HG03159 (cell line): ENCODE measurements around the gene MYB.
A peak's percentile ranks its signal among the peaks of the same experiment; 100 is the strongest.
"Not testable (repeated sequence)": the region's sequence is repeated elsewhere in the genome, so short reads cannot be mapped to it uniquely, and the experiment has no call there.

Experiments used
- ATAC-seq: cut with Tn5 transposase; IDR thresholded peaks from one replicate; pipeline ENCODE4 v1.9.1; 2021; ENCODE audit warnings: mild to moderate bottlenecking, moderate library complexity; ENCODE audit not compliant: unreplicated experiment

Gene MYB

GRCh38 chr6:135162678-135163439 lies 18.2 kb upstream of the MYB start:
- no peak for ATAC-seq

- peak; percentile 62 for ATAC-seq
Observed at GRCh38 chr6:135163440-135163738, 17.7 kb upstream of the MYB start.

DNA sequence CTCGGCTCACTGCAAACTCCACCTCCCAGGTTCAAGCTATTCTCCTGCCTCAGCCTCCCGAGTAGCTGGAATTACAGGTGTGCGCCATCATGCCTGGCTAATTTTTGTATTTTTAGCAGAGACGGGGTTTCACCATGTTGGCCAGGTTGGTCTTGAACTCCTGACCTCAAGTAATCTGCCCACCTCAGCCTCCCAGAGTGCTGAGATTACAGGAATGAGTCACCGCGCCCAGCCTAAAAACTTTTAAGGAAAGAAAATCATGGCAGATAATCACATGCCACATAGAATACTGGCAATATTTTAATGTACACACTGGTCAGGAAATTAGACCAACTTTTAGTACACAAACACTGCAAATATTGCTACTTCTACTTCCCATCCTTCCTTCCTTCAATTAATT lies 16.7 kb upstream of the MYB start:
- ATAC-seq: not testable (repeated sequence)

DNA sequence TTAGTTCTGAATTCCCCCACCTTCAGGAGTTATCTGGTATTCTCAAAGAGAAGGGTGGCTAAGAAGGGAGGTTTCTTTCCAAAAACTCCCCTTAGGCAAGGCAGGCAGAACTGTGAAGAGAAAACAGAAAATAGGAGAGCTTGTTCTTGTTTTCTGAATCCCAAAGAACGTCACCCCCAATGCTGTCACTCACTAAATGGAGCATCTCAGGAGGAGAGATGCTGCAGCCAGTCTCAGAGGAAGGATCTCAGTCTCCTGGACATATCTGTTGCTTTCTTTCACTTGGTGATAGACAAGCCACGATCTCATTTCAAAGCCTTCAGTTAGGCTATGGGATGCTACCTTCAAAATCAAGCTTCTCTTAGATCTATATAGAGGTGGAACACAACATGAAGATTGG lies 16.1 kb upstream of the MYB start:
- no peak for ATAC-seq

DNA sequence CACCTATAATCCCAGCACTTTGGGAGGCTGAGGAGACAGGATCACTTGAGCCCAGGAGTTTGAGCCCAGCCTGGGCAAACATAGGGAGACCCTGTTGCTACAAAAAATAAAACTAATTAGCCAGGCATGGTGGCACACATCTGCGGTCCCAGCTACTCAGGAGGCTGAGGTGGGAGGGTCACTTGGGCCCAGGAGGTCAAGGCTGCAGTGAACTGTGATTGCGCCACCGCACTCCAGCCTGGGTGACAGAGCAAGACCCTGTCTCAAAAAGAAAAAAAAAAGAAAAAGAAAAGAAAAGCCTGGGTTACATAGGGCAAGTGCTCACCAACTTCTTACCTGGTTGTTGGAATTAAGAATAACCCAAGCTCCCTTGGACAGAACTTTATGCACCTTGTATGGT lies 14.6 kb upstream of the MYB start:
- no peak for ATAC-seq

- ATAC-seq: no peak
Observed at GRCh38 chr6:135167617-135168016, 13.5 kb upstream of the MYB start.

GRCh38 chr6:135168766-135169165 lies 12.3 kb upstream of the MYB start:
- no peak for ATAC-seq

DNA sequence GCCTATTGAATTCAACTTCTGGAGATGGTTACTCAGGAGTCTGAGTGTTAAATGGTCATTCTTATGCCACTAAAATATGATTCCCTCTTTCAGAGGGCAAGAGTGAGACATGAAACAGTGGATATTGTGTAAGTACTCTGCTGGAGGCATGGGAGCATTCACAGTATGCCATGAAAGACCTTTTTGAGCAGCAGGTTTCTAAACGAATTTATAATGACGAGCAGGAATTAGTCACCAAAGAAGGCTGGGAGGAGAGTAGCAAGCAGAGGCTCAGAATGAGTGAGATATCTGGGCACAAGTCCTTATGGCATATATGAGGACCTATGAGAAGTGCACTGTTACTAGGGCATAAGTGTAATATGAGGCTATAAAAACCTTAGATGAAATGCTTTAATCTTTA lies 10.9 kb upstream of the MYB start:
- no peak for ATAC-seq

DNA sequence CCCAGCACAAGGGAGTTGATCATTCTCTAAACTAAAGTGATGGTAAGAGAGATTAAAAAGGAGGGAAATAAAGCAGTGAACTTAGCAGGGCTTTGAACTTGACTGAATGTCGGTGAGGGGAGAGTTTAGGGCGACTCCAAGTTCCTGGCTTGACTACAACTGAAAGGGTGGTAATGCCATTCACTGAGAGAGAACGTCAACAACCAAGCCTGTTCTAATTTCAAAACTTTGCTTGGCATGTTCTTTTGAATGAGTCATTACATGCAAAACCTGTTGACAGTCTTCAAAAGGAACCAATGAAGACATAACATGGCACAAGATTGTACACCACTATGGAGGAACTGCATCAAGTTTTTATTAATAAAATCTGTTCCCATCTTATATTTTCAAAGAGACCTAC lies 10.3 kb upstream of the MYB start:
- no peak for ATAC-seq

DNA sequence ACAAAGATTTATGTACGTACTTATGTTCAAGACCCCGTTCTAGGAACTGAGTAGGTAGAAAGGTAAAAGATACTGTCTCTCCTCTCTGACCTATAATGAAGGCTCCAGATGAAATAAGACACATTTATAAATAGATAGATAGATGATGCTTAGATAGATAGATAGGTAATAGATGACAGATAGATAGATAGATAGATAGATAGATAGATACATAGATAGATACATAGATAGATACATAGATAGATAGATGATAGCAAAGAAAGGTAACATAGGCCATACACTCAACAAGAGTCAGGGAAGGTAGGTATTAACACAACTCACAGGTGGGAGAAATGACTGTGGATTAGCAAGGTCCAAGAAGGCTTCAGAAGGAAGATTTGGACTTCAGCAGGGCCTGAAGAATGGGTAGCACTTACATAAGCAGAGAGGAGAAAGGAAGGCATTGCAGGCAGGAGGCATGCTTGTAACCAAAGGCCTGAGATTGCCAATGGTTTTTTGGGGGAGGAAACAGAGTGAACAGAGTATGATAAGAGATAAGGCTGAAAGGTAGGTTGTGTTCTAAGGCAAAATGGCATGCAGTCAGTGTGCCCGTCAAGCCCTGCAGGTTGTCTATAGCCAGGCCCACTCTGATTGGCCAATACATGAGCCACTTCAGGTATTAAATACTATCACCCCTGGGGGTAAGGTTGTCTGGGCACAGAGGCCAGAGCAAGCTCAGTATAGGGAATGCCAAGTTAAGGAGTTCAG lies 7.7 kb upstream of the MYB start:
- ATAC-seq: no peak

DNA sequence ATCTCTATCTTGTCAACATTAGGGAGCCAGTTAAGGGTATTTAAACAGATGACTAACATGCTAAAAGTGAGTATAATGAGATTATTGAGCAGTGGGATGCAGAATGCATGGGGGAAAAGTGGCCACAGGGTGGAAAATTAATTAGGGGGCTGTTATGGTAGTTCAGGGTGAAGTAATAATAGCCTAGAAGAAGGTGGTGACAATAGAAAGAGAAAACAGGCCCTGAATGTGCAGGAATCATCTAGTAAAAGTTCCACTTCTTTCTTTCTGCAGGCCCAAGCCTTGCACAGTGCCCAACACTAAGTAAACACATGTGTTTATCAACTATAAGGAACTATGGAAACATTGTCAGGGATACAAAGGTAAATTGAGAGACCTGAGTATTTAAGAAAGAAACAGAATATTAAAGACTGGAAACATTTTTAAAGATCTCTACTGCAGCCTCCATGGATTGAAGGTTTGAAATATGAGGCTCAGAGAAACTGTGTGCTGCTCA lies 7.1 kb upstream of the MYB start:
- ATAC-seq: no peak

DNA sequence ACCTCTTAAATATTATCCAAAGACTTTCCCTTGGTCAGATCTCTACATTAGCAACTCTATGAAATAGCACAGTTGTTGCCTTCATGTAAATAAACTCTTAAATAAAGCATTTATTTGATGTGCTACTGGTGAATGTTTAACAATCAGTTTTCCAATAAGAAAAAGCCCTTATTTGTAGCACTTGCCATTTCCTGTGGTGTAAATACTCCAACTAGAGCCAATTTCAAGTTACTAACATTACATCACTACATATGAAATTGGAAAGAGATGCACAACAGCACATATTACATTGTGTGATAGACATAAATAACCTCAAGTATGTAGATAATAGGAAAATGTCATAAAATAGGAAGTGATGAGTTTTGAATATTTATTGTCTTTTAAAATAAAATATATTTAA lies 5.0 kb upstream of the MYB start:
- no peak for ATAC-seq

- no peak for ATAC-seq
Observed at GRCh38 chr6:135176464-135176863, 4.6 kb upstream of the MYB start.

DNA sequence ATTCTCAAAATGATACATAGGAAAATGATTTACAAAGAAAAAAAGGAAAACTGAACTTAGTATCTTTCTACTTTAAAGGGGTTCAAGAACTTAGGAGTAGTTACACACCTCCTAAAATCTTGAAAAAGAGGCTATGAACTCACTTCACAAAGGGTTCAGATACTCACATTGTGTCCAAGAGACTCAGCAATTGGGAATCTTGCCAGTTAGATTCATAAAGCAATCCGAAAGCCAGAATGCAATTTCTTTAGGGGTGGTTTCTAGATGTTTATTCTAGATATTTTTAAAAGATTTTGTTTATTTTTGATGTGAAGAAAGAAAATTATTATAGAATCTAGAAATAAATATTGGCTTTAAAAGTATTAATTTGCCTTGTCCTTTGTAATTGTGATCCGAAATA lies 1.7 kb upstream of the MYB start:
- ATAC-seq: no peak

DNA sequence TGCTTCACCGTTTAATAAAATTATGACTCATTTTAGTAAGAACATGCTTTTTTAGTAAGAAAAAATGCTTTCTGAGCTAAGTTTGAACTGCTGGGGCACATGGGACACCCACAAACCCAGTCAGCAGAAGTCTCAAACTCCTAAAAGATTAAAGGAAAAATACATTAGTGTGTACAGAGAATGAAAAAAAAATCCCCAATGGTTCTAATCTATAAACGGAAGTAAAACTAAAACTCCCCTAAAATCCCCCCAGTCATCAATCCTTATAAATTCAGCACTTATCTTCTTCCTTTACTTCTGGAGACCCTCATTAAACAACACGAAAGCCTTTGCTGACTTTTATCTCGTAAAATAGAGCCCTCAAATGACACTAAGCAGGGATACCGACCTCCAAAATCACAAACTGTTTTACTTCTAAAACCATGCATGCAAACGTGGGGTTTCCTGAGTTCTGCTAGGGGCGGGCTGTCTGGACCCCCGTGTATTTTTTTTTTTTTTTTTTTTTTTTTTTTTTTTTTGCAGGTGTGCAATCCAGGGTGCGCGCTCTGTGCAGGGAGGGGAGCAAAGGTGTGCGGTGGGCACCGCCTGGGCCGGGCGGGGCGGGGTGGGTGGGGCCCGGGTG lies 1.1 kb upstream of the MYB start:
- no peak for ATAC-seq

DNA sequence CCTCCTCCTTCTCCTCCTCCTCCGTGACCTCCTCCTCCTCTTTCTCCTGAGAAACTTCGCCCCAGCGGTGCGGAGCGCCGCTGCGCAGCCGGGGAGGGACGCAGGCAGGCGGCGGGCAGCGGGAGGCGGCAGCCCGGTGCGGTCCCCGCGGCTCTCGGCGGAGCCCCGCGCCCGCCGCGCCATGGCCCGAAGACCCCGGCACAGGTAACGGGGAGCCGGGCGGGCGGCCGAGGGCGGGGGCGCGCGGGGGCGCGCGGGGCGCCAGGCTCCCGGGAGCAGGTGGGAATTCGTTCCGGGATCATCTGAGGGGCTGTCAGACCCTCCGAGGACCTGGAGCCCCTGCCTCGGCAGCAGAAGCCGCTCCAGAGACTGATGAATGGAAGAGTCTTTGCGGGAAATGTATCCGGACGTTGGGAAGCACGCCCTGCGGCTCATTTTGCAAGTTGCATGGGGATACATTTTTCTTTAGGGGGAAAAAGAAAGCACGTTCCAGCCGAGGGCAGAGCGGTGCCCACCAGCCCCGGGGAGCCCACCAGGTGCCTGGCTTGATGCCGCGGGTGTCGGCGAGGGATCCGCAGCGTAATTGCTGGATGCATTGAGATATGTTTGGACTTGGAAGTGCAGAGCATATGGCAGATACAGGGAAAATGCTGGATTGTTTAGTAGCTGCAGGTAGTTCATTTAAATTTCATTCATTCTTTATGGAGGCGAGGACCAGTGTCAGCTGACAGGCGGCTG lies 394 bp downstream of the MYB start:
- no peak for ATAC-seq

GRCh38 chr6:135182071-135183001 lies 1.2 kb downstream of the MYB start:
- ATAC-seq: peak; percentile 8

GRCh38 chr6:135183002-135183531 lies 2.0 kb downstream of the MYB start:
- ATAC-seq: peak; percentile 52

DNA sequence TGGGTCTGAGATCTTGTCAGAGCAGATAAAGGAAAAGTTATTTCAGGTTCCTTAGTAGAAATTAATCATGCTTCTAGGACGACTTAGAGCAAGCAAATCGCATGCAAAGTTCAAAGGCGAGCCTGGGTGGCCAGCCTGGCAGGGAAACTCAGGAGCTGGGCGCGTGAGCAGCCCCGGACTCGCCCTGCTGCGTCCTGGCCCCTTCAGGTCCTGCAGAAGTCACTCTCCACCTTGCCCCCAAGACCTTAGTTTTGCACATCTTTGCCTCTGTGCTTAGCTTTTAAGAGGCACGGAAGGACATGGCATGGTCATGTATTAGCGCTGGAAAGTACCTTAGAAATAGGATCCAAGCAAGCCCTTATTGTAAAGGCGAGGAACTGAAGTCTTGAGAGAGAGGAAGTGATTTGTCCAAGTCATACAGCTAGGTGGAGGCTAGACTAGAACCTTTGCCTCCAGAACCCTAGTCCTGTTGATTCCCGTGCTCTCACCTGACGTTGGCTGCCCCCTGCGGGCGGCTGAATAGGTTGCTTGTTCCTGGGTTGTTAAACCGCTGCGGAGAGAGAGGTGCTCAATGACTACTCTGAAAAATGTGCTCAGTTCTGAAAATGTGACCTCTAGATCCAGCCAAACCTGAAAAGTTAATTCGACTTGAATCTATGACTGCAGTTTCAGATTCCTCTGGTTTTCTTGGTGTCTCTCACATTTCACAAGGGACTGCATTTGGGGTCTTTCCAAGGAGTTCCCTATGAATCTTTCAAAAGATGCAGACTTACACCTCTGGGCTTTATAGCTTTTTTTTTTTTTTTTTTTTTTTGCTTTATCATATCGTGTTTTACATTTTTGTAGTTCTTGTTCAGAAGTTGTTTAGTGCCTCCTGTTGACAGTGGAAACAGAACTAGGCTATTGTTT lies 2.7 kb downstream of the MYB start:
- peak; percentile 29 for ATAC-seq
